HEK293 (cell line): ENCODE results near the gene GGPS1.

Experiments
- CTCF ChIA-PET: fragments of 350-600 bp; formaldehyde crosslinking; extraction: SDS; loops from one replicate; lab custom pipeline; 2021; ENCODE audit warnings: antibody characterized with exemption; lab: Yijun Ruan, JAX
- POLR2A ChIA-PET: fragments of 300-600 bp; formaldehyde crosslinking; extraction: SDS; loops from one replicate; lab custom pipeline; 2020; ENCODE audit warnings: antibody characterized with exemption, inconsistent platforms; lab: Yijun Ruan, JAX
- H3K27ac ChIP-seq: fragments of 200-500 bp; sonication (Bioruptor generic); 2 replicates; pipeline ENCODE4 v1.5.1; 2014; ENCODE audit warnings: low read depth, low read length, control low read depth, inconsistent platforms; ENCODE audit errors: extremely low read depth
- H3K36me3 ChIP-seq, 2 experiments: fragments of 200-500 bp in 1 of 2; sonication (Bioruptor generic) in 1 of 2; 1 replicate in 1 of 2; 2 replicates in 1 of 2; pipeline ENCODE4 v1.5.1; 2014 to 2017; ENCODE audit warnings: inconsistent platforms in 2 of 2, low read length in 2 of 2; ENCODE audit not compliant: control insufficient read depth in 2 of 2, insufficient read depth in 1 of 2
- H3K4me1 ChIP-seq: fragments of 200-500 bp; sonication (Bioruptor generic); 2 replicates; pipeline ENCODE4 v1.5.1; 2014; ENCODE audit warnings: mild to moderate bottlenecking, low read length, inconsistent platforms; ENCODE audit not compliant: control insufficient read depth, insufficient read depth
- H3K4me3 ChIP-seq: 2 replicates; pipeline ENCODE4 v1.5.1; 2011; ENCODE audit warnings: low read depth, mild to moderate bottlenecking, control low read depth, low read length, moderate library complexity
- H3K9me3 ChIP-seq: fragments of 200-500 bp; sonication (Bioruptor generic); 2 replicates; pipeline ENCODE4 v1.5.1; 2014; ENCODE audit warnings: low read depth, low read length, inconsistent platforms; ENCODE audit not compliant: control insufficient read depth, insufficient read depth
- KLF16 ChIP-seq: fragments of 450-650 bp; formaldehyde crosslinking; IDR thresholded peaks from 2 replicates; pipeline ENCODE4 v1.5.1; 2017; ENCODE audit warnings: missing biosample characterization, missing genetic modification characterization
- PRDM1 ChIP-seq: fragments of 450-650 bp; formaldehyde crosslinking; IDR thresholded peaks from 2 replicates; pipeline ENCODE4; 2016; ENCODE audit warnings: missing biosample characterization, missing genetic modification characterization
- SCRT1 ChIP-seq: fragments of 450-650 bp; formaldehyde crosslinking; IDR thresholded peaks from 2 replicates; pipeline ENCODE4 v1.5.1; 2016; ENCODE audit warnings: missing biosample characterization, missing genetic modification characterization, borderline replicate concordance
- SCRT2 ChIP-seq: fragments of 450-650 bp; formaldehyde crosslinking; IDR thresholded peaks from 2 replicates; pipeline ENCODE4 v1.5.1; 2016; ENCODE audit warnings: missing biosample characterization, missing genetic modification characterization
- ZBTB21 ChIP-seq: fragments of 450-650 bp; formaldehyde crosslinking; IDR thresholded peaks from 2 replicates; pipeline ENCODE4 v1.5.1; 2017; ENCODE audit warnings: missing biosample characterization, missing genetic modification characterization
- ZBTB8A ChIP-seq: fragments of 450-650 bp; formaldehyde crosslinking; IDR thresholded peaks from 2 replicates; pipeline ENCODE4 v1.5.1; 2016; ENCODE audit warnings: missing biosample characterization, missing genetic modification characterization
- ZFP3 ChIP-seq: fragments of 450-650 bp; formaldehyde crosslinking; IDR thresholded peaks from 2 replicates; pipeline ENCODE4 v1.5.1; 2016; ENCODE audit warnings: low read depth, missing biosample characterization, missing genetic modification characterization
- ZNF10 ChIP-seq: fragments of 450-650 bp; formaldehyde crosslinking; IDR thresholded peaks from 2 replicates; pipeline ENCODE4 v1.5.1; 2017; ENCODE audit warnings: missing biosample characterization, missing genetic modification characterization
- ZNF138 ChIP-seq: fragments of 450-650 bp; formaldehyde crosslinking; IDR thresholded peaks from 2 replicates; pipeline ENCODE4 v1.5.1; 2016; ENCODE audit warnings: missing biosample characterization, missing genetic modification characterization, borderline replicate concordance
- ZNF16 ChIP-seq: fragments of 450-650 bp; formaldehyde crosslinking; IDR thresholded peaks from 2 replicates; pipeline ENCODE4 v1.5.1; 2016; ENCODE audit warnings: low read depth, missing biosample characterization, missing genetic modification characterization
- ZNF398 ChIP-seq: fragments of 450-650 bp; formaldehyde crosslinking; IDR thresholded peaks from 2 replicates; pipeline ENCODE4 v1.5.1; 2017; ENCODE audit warnings: missing biosample characterization, missing genetic modification characterization
- ZNF548 ChIP-seq: fragments of 450-650 bp; formaldehyde crosslinking; IDR thresholded peaks from 2 replicates; pipeline ENCODE4 v1.5.1; 2016; ENCODE audit warnings: missing biosample characterization, missing genetic modification characterization
- ZNF555 ChIP-seq: fragments of 450-650 bp; formaldehyde crosslinking; conservative IDR thresholded peaks from 2 replicates; pipeline ENCODE4 v1.5.1; 2017; ENCODE audit warnings: missing biosample characterization, mild to moderate bottlenecking, missing genetic modification characterization, inconsistent platforms
- ZNF558 ChIP-seq: fragments of 450-650 bp; formaldehyde crosslinking; IDR thresholded peaks from 2 replicates; pipeline ENCODE4 v1.5.1; 2016; ENCODE audit warnings: missing biosample characterization, missing genetic modification characterization
- ZNF600 ChIP-seq: fragments of 450-650 bp; formaldehyde crosslinking; IDR thresholded peaks from 2 replicates; pipeline ENCODE4 v1.5.1; 2016; ENCODE audit warnings: missing biosample characterization, missing genetic modification characterization
- ZNF623 ChIP-seq: fragments of 450-650 bp; formaldehyde crosslinking; IDR thresholded peaks from 2 replicates; pipeline ENCODE4 v1.5.1; 2016; ENCODE audit warnings: missing biosample characterization, missing genetic modification characterization
- ZNF664 ChIP-seq: fragments of 450-650 bp; formaldehyde crosslinking; IDR thresholded peaks from 2 replicates; pipeline ENCODE4 v1.5.1; 2016; ENCODE audit warnings: missing biosample characterization, missing genetic modification characterization
- TF ChIP-seq, protein P1 (sequence below): fragments of 450-650 bp; formaldehyde crosslinking; IDR thresholded peaks from 2 replicates; pipeline ENCODE4 v1.5.1; 2016; ENCODE audit warnings: missing biosample characterization, missing genetic modification characterization
- TF ChIP-seq, protein P2 (sequence below): fragments of 450-650 bp; formaldehyde crosslinking; IDR thresholded peaks from 2 replicates; pipeline ENCODE4 v1.5.1; 2017; ENCODE audit warnings: missing biosample characterization, missing genetic modification characterization

Gene GGPS1

GRCh38 chr1:235320521-235321179 lies 7.7 kb upstream of the GGPS1 start:
- Histone ChIP-seq H3K27ac (no peak overlapping the region), H3K9me3 (no peaks in the 10 kb centered on the region), H3K4me1 (peaks cover 13% of the 10 kb centered on the region), H3K4me3 (no peak overlapping the region), H3K36me3 (peaks cover 19 to 31% of the 10 kb centered on the region in 2 experiments)
- CTCF ChIA-PET = no interaction called here
- POLR2A ChIA-PET = no interaction called here
- TF ChIP-seq ZNF600 (tag by site-specific recombination) (peak; percentile 72), ZNF623 (tag by site-specific recombination) (no peak), ZNF16 (tag by site-specific recombination) (0 out of 2 replicates have a peak, but pooled peaks have one; percentile 11)

DNA sequence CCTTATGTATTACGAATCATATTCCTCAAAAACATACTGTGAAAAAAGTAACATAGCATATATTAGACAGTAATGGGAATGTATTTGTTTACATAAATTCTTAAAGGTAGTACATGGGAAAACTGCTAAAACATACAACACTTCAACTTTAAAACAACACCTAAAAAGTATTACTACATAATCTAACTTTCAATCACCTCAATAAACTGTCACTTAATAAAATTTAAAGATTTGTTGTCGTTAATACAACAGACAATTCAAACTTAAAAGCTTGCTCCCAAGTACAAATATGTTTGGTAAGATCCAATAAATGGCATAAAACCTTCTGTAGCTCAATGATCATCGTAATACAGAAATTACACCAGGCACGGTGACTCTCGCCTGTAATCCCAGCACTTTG lies 4.1 kb upstream of the GGPS1 start:
- Histone ChIP-seq H3K36me3 (peaks cover 13 to 27% of the 10 kb centered on the region in 2 experiments), H3K9me3 (no peaks in the 10 kb centered on the region), H3K4me1 (peaks cover 20% of the 10 kb centered on the region), H3K27ac (no peak overlapping the region), H3K4me3 (no peak overlapping the region)
- TF ChIP-seq ZNF664 (peak; percentile 76), ZNF555 (tag by site-specific recombination) (no peak), PRDM1 (peak; percentile 72), ZNF398 (no peak)
- CTCF ChIA-PET = interaction anchor here (0.5 to 3.4 kb wide), 6 partner anchors 17 to 999 kb away, joined by 3 to 23 read pairs (median 5); no protein-coding TSS in a partner anchor
- POLR2A ChIA-PET = interaction anchor here (0.7 to 1.4 kb wide), 4 partner anchors 10 to 127 kb away, joined by 3 read pairs; partner anchors contain the start of gene TBCE

DNA sequence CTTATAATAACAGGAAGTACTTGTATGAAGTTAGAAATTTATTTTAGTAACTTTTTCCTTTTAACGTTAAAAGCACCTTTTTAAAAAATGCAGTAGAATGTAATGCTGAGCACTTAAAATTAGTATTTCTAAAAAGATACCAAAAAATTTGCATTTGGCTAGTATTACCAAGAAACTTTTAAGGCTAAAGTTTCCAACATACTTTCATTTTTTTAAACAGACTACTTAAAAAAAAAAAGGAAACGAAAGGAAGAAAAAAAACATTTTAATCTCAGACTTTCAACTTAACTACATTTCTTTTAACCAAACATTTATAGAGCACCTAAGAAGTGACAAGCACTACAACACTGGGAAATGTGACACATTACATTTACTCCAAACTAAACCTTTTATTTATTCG lies 3.2 kb upstream of the GGPS1 start:
- POLR2A ChIA-PET = interaction anchor here (0.9 to 1.4 kb wide), 4 partner anchors 11 to 83 kb away, joined by 3 read pairs; partner anchors contain the start of gene TBCE
- H3K4me3 ChIP-seq = peak overlapping the region; percentile 97

DNA sequence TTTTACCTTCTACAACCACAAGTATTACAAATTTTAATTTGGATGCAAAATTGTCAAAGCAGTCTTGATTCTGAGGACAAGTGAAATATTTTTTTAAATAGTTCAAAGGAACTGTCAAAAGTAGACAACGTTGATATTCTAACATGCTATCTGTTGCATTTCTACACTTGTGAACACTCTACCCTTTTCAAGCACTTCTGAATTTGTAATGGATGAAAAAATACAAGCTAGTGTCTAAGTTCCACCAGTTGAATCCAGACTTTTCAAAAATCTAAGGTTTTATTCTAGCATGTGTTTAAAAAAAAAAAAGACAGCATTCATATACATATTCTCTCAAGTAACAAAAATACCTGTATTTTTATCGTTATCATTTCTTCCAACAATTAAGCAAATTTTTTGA lies 2.5 kb upstream of the GGPS1 start:
- H3K4me3 ChIP-seq = peak overlapping the region; percentile 97
- H3K9me3 ChIP-seq = no peaks in the 10 kb centered on the region
- peaks cover 24% of the 10 kb centered on the region for H3K4me1 ChIP-seq
- ChIA-PET CTCF (interaction anchor here (0.6 to 3.4 kb wide), 4 partner anchors 19 to 646 kb away, joined by 4 to 23 read pairs (median 6); no protein-coding TSS in a partner anchor), POLR2A (interaction anchor here (1.0 to 1.1 kb wide), 2 partner anchors 64 to 178 kb away, joined by 3 read pairs; partner anchors contain the start of gene B3GALNT2)
- peaks cover 9 to 27% of the 10 kb centered on the region in 2 experiments for H3K36me3 ChIP-seq
- H3K27ac ChIP-seq = no peak overlapping the region
- TF ChIP-seq ZFP3 (tag by site-specific recombination) (no peak), ZNF558 (no peak), ZNF138 (no peak), SCRT2 (tag by site-specific recombination) (peak; percentile 97), KLF16 (no peak), ZBTB21 (tag by site-specific recombination) (no peak), SCRT1 (peak; percentile 97), ZNF10 (tag by site-specific recombination) (no peak)
- TF ChIP-seq, protein P1, sequence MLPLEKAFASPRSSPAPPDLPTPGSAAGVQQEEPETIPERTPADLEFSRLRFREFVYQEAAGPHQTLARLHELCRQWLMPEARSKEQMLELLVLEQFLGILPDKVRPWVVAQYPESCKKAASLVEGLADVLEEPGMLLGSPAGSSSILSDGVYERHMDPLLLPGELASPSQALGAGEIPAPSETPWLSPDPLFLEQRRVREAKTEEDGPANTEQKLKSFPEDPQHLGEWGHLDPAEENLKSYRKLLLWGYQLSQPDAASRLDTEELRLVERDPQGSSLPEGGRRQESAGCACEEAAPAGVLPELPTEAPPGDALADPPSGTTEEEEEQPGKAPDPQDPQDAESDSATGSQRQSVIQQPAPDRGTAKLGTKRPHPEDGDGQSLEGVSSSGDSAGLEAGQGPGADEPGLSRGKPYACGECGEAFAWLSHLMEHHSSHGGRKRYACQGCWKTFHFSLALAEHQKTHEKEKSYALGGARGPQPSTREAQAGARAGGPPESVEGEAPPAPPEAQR (tag by site-specific recombination) = no peak
- TF ChIP-seq, protein P2, sequence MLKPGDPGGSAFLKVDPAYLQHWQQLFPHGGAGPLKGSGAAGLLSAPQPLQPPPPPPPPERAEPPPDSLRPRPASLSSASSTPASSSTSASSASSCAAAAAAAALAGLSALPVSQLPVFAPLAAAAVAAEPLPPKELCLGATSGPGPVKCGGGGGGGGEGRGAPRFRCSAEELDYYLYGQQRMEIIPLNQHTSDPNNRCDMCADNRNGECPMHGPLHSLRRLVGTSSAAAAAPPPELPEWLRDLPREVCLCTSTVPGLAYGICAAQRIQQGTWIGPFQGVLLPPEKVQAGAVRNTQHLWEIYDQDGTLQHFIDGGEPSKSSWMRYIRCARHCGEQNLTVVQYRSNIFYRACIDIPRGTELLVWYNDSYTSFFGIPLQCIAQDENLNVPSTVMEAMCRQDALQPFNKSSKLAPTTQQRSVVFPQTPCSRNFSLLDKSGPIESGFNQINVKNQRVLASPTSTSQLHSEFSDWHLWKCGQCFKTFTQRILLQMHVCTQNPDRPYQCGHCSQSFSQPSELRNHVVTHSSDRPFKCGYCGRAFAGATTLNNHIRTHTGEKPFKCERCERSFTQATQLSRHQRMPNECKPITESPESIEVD (tag by site-specific recombination) = no peak

More for the DNA sequence above, 3.2 kb upstream of the GGPS1 start:
- Histone ChIP-seq H3K27ac (no peak overlapping the region), H3K36me3 (peaks cover 13 to 27% of the 10 kb centered on the region in 2 experiments), H3K9me3 (no peaks in the 10 kb centered on the region)
- TF ChIP-seq ZNF623 (tag by site-specific recombination) (0 out of 2 replicates have a peak, but pooled peaks have one; percentile 9), ZBTB8A (tag by site-specific recombination) (no peak), ZNF548 (no peak)
- TF ChIP-seq, protein P2 (tag by site-specific recombination) = peak; percentile 40; the same call in 1 of the 2 replicates
- TF ChIP-seq, all 188 proteins: peak for 2
- CTCF ChIA-PET = interaction anchor here (1.5 to 3.4 kb wide), 3 partner anchors 18 to 91 kb away, joined by 4 to 23 read pairs (median 8); no protein-coding TSS in a partner anchor
- peaks cover 20% of the 10 kb centered on the region for H3K4me1 ChIP-seq
